ENCODE data around the gene HSF4.

GRCh38 chr16:67169642-67170167 is 5.2 kb downstream of the HSF4 start:
- TF ChIP-seq CTCF (IDR thresholded peaks at IDR 0.05) (peak; percentile 76), TP53 (CRISPR knock-in tag; IDR thresholded peaks at IDR 0.05) (no peak), EP300 (IDR thresholded peaks at IDR 0.05) (no peak), POLR2A (IDR thresholded peaks at IDR 0.05; ENCODE audit: low read length) (no peak), MYC (IDR thresholded peaks at IDR 0.05; ENCODE audit: borderline replicate concordance, low read length) (no peak)
